Right lobe of liver (tissue), 6 donors: ENCODE data around the gene SMPD1. TPM values are rescaled to one million over a fixed set of nuclear protein-coding genes. Genes with fewer than 3 reads are reported as not detected.
A peak's percentile ranks its signal among the peaks of the same experiment; 100 is the strongest.

Experiments
- ATAC-seq, 4 donors: fragments of 200-7000 bp; cut with Tn5 transposase; one replicate each; pipeline ENCODE4 v1.9.1; 2020; ENCODE audit warnings: mild to moderate bottlenecking in 4 of 4, moderate library complexity in 4 of 4
- DNase-seq, 3 donors: peaks; one replicate each; pipeline ENCODE4 v3.0.0-alpha.2; 2020
- H3K27ac ChIP-seq, 3 donors: fragments of 200-600 bp; one replicate each; pipeline ENCODE4 v1.8.0; 2022
- H3K27me3 ChIP-seq, 2 donors: fragments of 200-600 bp; one replicate each; pipeline ENCODE4 v1.8.0; 2022
- H3K36me3 ChIP-seq, 4 donors: fragments of 200-600 bp; sonication (generic) in 1 of 4; one replicate each; pipeline versions ENCODE4 v1.5.1 to v1.8.0; 2017 to 2022; ENCODE audit warnings: control low read depth in 1 of 4
- H3K4me1 ChIP-seq, 4 donors: fragments of 200-600 bp; sonication (generic) in 1 of 4; one replicate each; pipeline versions ENCODE4 v1.5.1 to v1.8.0; 2017 to 2022; ENCODE audit warnings: control low read depth in 1 of 4
- H3K4me3 ChIP-seq, 3 donors: fragments of 200-600 bp; one replicate each; pipeline ENCODE4 v1.8.0; 2022
- H3K9me3 ChIP-seq, 4 donors: fragments of 200-600 bp; sonication (generic) in 1 of 4; one replicate each; pipeline versions ENCODE4 v1.5.1 to v1.8.0; 2017 to 2022; ENCODE audit warnings: control low read depth in 1 of 4
- CTCF ChIP-seq, 4 donors: fragments of 200-600 bp in 3 of 4; fragments of 450-650 bp in 1 of 4; IDR thresholded peaks; one replicate each; pipeline versions ENCODE4 v1.5.1 to v1.8.0; 2016 to 2022; ENCODE audit warnings: antibody characterized with exemption in 4 of 4, mild to moderate bottlenecking in 2 of 4
- POLR2A ChIP-seq: fragments of 450-650 bp; IDR thresholded peaks from one replicate; pipeline ENCODE4 v1.6.1; 2017; ENCODE audit warnings: antibody characterized with exemption, mild to moderate bottlenecking
- WGBS: methylation state at CpG from one replicate; pipeline ENCODE4 v1.1.6; 2018; ENCODE audit warnings: low coverage, low lambda C conversion rate; ENCODE audit not compliant: insufficient coverage; ENCODE audit errors: missing lambda C conversion rate; 5-methylcytosine and 5-hydroxymethylcytosine counted together
- intact Hi-C, 2 donors: fragments of 100-400 bp; cut with DNase I; formaldehyde crosslinking; loops; one replicate each; pipeline versions ENCODE4 v1.11.2 to v1.14.1; 2022
- total RNA-seq, 6 experiments: library from RNA; depleted of rRNA in 2 of 6; stranded (reverse); fragments of >200 nt in 2 of 6; fragmentation: NEBNext Ultra II Directional in 3 of 6; extraction: Animal tissue kit (Norgen Biotek cat#: 25700) in 3 of 6; gene quantifications; one replicate each; pipeline versions ENCODE4 v1.1.0 to v1.2.4, GENCODE V29; 2016 to 2023
- donor health status: DM: no; HTN: yes; CAD: no.
- donor health status: DM: no; HTN: no; CAD: no.
- donor health status: DM: no; HTN: no; CAD: no.
- donor health status: DM: no; HTN: yes; CAD: no.
- donor health status: DM: no; HTN: yes; CAD: no.

The SMPD1 gene
- total RNA-seq, 6 experiments from 2014 or later: 45.3 to 77.9 (median 57.3) TPM

DNA sequence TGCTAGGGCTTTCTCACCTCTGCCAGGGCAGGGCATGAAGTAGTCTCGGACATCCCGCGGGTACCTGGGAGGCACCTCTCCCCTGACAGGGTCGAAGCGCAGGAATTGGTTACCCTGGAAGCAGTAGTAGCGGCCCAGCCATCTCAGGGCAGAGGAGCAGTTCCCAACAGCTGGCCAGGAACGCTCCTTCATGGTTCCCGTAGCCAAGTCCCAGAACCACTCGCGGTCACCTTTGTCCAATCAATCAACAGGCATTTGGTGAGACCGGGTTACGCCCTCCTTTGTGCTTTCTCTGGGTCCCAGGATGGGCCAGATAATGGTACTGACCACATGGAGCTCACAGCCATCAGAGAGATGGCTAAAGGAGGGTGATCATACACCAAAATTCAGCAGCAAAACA, 47.1 kb downstream of the SMPD1 start:
- Histone ChIP-seq H3K9me3 (no peaks in the 10 kb centered on the region), H3K27me3 (no peaks in the 10 kb centered on the region), H3K4me1 (peaks cover 0 to 55% (median 3%) of the 10 kb centered on the region in 4 donors), H3K4me3 (peak overlapping the region in 2 of 3 donors; percentile 74 to 79), H3K36me3 (peaks cover 0 to 35% (median 12%) of the 10 kb centered on the region in 4 donors), H3K27ac (peak overlapping the region in 2 of 3 donors; percentile 21 to 30)
- intact Hi-C loops: loop anchor here in 1 of 2 donors (5.0 kb wide), 1 partner anchor 45 kb away; the partner anchor contains the start of gene SMPD1
- ATAC-seq: peak; percentile 2 to 34 (median 25)
- WGBS: no CpG with 5 or more reads among the region's 12 CpGs
- no peak for TF ChIP-seq CTCF (IDR thresholded peaks at IDR 0.05)
- no peak for TF ChIP-seq POLR2A
- peak; percentile 37 to 82 (median 73) for DNase-seq

DNA sequence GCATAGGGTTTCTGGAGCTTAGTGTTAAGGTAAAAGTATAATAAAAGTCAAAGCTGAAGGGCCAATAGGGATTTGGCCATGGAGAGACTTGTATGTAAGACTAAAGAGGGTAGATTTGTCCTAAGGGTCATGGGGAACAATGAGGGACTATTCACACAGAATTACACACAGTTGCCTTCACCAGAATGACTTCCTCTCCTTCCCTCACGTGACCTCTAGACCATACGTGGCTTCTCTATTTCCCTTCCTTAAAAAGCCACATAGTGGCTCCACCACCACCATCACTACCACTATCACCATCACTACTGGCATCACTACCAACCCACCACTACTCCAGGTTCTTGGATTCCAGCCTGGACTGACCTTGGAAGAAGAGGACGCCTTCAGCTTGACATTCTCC, 47.7 kb downstream of the SMPD1 start:
- Histone ChIP-seq H3K27me3 (no peaks in the 10 kb centered on the region), H3K4me1 (peaks cover 0 to 60% (median 7%) of the 10 kb centered on the region in 4 donors), H3K36me3 (peaks cover 0 to 35% (median 12%) of the 10 kb centered on the region in 4 donors), H3K27ac (peak overlapping the region in 1 of 3 donors; percentile 21), H3K4me3 (peak overlapping the region; percentile 62 to 79 (median 74)), H3K9me3 (no peaks in the 10 kb centered on the region)
- ATAC-seq: no peak
- intact Hi-C loops: loop anchor here in 1 of 2 donors (5.0 kb wide), 1 partner anchor 46 kb away; the partner anchor contains the start of gene SMPD1
- WGBS: 11% methylated on average over 3 of the region's 3 CpGs
- TF ChIP-seq CTCF (IDR thresholded peaks at IDR 0.05): no peak
- DNase-seq: no peak

- Histone ChIP-seq H3K27ac (peak overlapping the region in 2 of 3 donors; percentile 87 to 88), H3K9me3 (no peaks in the 10 kb centered on the region), H3K27me3 (no peaks in the 10 kb centered on the region), H3K4me3 (peak overlapping the region; percentile 62 to 79 (median 74)), H3K36me3 (peaks cover 0 to 35% (median 12%) of the 10 kb centered on the region in 4 donors), H3K4me1 (peaks cover 0 to 70% (median 11%) of the 10 kb centered on the region in 4 donors)
- peak in 1 of 3 donors; percentile 33 for DNase-seq
- 0% methylated on average over 1 of the region's 1 CpG for WGBS
- TF ChIP-seq CTCF (IDR thresholded peaks at IDR 0.05) (peak; percentile 51 to 63 (median 61)), POLR2A (no peak)
- peak in 2 of 4 donors; percentile 6 to 13 for ATAC-seq
- intact Hi-C loops: loop anchor here in 1 of 2 donors (5.0 kb wide), 1 partner anchor 47 kb away; the partner anchor contains the start of gene SMPD1
Observed at GRCh38 chr11:6438979-6439571, 48.8 kb downstream of the SMPD1 start.

DNA sequence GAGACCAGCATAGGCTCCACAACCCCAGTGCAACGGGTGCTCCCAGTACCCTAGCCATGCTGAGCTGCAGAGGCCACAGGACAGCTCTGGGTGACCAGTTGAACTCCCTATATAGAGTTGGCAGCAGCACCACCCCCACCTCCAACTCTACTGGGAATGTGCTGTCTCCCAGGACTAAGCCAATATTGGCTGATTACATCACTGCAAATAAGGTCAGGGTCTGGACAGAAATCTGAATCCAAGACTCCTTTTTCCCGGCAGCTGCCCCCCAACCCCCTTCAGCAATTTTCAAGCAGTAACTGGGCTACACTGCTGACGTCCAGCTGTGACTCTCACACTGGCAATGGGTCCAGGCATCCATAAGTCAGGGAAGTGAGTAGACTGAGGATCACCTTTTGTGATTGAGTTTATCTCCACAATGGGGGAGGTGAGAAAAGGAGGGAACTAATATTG, 50.7 kb downstream of the SMPD1 start, which contains the start of gene HPX:
Gene HPX (minus strand): TSS at position 82 of the 453 bp plus-strand sequence. CDS start 24 bp downstream, at position 58.
- Histone ChIP-seq H3K27ac (peak within 1 kb of the TSS; percentile 69 to 88 (median 87)), H3K4me1 (peaks cover 0 to 55% (median 9%) of the 10 kb centered on the region in 4 donors), H3K27me3 (no peaks in the 10 kb centered on the region), H3K9me3 (no peaks in the 10 kb centered on the region), H3K4me3 (peak within 1 kb of the TSS; percentile 62 to 79 (median 74)), H3K36me3 (peaks cover 0 to 30% (median 10%) of the 10 kb centered on the region in 4 donors)
- intact Hi-C loops: loop anchor here in 1 of 2 donors (10.0 kb wide), 1 partner anchor 66 kb away; no protein-coding TSS in a partner anchor
- ATAC-seq (peak; percentile 72 to 88 (median 76)), DNase-seq (peak; percentile 82 to 93 (median 90))
- TF ChIP-seq POLR2A (peak; percentile 97), CTCF (IDR thresholded peaks at IDR 0.05) (no peak)
- 43% methylated on average over 1 of the region's 3 CpGs for WGBS
